GM21381 (cell line): ENCODE results near the gene OR51T1.

ENCODE experiments used
- ATAC-seq: cut with Tn5 transposase; IDR thresholded peaks from one replicate; pipeline ENCODE4 v1.9.1; 2021; ENCODE audit warnings: mild to moderate bottlenecking, moderate library complexity; ENCODE audit not compliant: unreplicated experiment

The OR51T1 gene

DNA sequence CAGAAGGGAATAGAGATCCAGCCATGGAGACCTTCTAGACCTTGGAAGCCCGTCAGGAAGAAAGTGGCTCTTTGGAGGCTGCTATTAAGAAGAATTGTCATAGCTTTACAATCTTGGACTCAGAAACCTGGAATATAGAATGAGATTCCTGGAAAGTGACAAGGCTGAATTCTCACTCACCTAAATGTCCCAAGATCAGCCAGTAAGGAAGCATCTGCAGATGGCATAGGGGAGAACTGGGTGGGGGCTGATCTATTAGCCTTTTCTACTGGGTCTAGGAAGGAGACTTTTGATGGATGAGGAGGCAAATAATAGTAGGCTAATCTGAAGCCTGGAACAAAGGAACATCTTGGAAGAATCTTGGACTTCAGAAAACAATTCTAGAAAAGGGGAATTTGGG lies 42.5 kb downstream of the OR51T1 start, which contains the start of gene OR51G1:
Gene OR51G1 (minus strand): TSS at position 101 of the 400 bp plus-strand sequence. CDS start 0 bp downstream, at position 101.
- no peak for ATAC-seq

- ATAC-seq, result no peak
These were observed 44.9 kb downstream of the OR51T1 start for GRCh38 chr11:4926608-4927007.
